GM12878 (cell line): ENCODE results near the gene HGS.

Experiments used
- FOXM1 ChIP-seq: IDR thresholded peaks from 2 replicates; pipeline ENCODE4 v1.6.1; 2012; ENCODE audit warnings: low read depth, mild to moderate bottlenecking, inconsistent platforms, low read length, moderate library complexity
- NFYB ChIP-seq: IDR thresholded peaks from 2 replicates; pipeline ENCODE4 v1.6.1; 2011; ENCODE audit warnings: low read depth, mild to moderate bottlenecking, low read length, improper control_type of control experiment, moderate library complexity; ENCODE audit not compliant: insufficient read depth
- POLR2A ChIP-seq: IDR thresholded peaks from 2 replicates; pipeline ENCODE4 v1.6.1; 2011; ENCODE audit warnings: low read depth, mild to moderate bottlenecking, low read length
- TF ChIP-seq, protein P1 (sequence below), 3 experiments: IDR thresholded peaks in 2 of 3; conservative IDR thresholded peaks in 1 of 3; 2 replicates each; pipeline ENCODE4 v1.5.1; 2011; ENCODE audit warnings: low read depth in 3 of 3, low read length in 3 of 3, mild to moderate bottlenecking in 3 of 3, control low read depth in 2 of 3, moderate library complexity in 2 of 3, inconsistent platforms in 1 of 3, mixed read lengths in 1 of 3; ENCODE audit not compliant: control insufficient read depth in 2 of 3, insufficient read depth in 1 of 3; ENCODE audit errors: extremely low read depth in 1 of 3
- TF ChIP-seq, protein P2 (sequence below): IDR thresholded peaks from 2 replicates; pipeline ENCODE4 v1.6.1; 2011; ENCODE audit warnings: borderline replicate concordance, low read depth, mild to moderate bottlenecking, moderate library complexity, low read length; ENCODE audit not compliant: insufficient read depth, poor library complexity, severe bottlenecking

DNA sequence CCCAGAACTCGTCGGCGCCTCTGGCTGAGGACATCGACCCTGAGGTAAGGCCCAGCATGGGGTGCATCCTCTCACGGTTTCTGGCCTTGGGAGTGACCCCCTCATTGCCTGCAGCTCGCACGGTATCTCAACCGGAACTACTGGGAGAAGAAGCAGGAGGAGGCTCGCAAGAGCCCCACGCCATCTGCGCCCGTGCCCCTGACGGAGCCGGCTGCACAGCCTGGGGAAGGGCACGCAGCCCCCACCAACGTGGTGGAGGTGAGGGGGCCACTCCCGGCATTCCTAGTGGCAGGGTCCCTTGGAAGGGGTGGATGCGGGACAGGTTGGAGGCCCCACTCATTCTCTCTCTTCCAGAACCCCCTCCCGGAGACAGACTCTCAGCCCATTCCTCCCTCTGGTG is 11.0 kb downstream of the HGS start:
- TF ChIP-seq FOXM1 (no peak), NFYB (no peak), POLR2A (no peak)
- TF ChIP-seq, protein P1, sequence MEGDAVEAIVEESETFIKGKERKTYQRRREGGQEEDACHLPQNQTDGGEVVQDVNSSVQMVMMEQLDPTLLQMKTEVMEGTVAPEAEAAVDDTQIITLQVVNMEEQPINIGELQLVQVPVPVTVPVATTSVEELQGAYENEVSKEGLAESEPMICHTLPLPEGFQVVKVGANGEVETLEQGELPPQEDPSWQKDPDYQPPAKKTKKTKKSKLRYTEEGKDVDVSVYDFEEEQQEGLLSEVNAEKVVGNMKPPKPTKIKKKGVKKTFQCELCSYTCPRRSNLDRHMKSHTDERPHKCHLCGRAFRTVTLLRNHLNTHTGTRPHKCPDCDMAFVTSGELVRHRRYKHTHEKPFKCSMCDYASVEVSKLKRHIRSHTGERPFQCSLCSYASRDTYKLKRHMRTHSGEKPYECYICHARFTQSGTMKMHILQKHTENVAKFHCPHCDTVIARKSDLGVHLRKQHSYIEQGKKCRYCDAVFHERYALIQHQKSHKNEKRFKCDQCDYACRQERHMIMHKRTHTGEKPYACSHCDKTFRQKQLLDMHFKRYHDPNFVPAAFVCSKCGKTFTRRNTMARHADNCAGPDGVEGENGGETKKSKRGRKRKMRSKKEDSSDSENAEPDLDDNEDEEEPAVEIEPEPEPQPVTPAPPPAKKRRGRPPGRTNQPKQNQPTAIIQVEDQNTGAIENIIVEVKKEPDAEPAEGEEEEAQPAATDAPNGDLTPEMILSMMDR (IDR thresholded peaks at IDR 0.05 in 2 of 3, conservative IDR thresholded peaks at IDR 0.05 in 1 of 3; ENCODE audit: control insufficient read depth in 2 of 3, extremely low read depth in 1 of 3, insufficient read depth in 1 of 3, low read depth in 3 of 3, low read length in 3 of 3): no peak
- TF ChIP-seq, protein P2, sequence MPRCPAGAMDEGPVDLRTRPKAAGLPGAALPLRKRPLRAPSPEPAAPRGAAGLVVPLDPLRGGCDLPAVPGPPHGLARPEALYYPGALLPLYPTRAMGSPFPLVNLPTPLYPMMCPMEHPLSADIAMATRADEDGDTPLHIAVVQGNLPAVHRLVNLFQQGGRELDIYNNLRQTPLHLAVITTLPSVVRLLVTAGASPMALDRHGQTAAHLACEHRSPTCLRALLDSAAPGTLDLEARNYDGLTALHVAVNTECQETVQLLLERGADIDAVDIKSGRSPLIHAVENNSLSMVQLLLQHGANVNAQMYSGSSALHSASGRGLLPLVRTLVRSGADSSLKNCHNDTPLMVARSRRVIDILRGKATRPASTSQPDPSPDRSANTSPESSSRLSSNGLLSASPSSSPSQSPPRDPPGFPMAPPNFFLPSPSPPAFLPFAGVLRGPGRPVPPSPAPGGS: no peak
